A549 (cell line): ENCODE measurements around the gene CLECL1. TPM values are rescaled to one million over a fixed set of nuclear protein-coding genes. Genes with fewer than 3 reads are reported as not detected.

ENCODE experiments used
- ATAC-seq, 2 experiments: fragments of 200-7000 bp in 1 of 2; fragments of >200 bp in 1 of 2; cut with Nextera tagmentation in 1 of 2; cut with Tn5 transposase in 1 of 2; 3 replicates each; pipeline versions ENCODE4 v1.8.0 to v1.9.1; 2018 to 2020; ENCODE audit warnings: mild to moderate bottlenecking in 1 of 2, moderate library complexity in 1 of 2
- CTCF ChIA-PET: fragments of 300-600 bp; sonication (Branson Sonifier 250); formaldehyde crosslinking; extraction: SDS; loops from one replicate; lab custom pipeline; 2021; ENCODE audit warnings: antibody characterized with exemption, inconsistent platforms; lab: Yijun Ruan, JAX
- POLR2A ChIA-PET: fragments of 350-600 bp; formaldehyde crosslinking; extraction: SDS; loops from one replicate; lab custom pipeline; 2021; ENCODE audit warnings: antibody characterized with exemption, inconsistent platforms; lab: Yijun Ruan, JAX
- DNase-seq, 2 experiments: peaks; one replicate each; pipeline versions ENCODE4 v3.0.0 to v3.0.0-alpha.2; 2011 to 2016; ENCODE audit warnings: low read depth in 1 of 2, low spot score in 1 of 2
- FAIRE-seq: peaks from 2 replicates; lab custom pipeline; 2011; peaks lifted over from hg19 to GRCh38; lab: Jason Lieb, UNC
- H3K27ac ChIP-seq, 2 experiments: fragments of >200 bp; sonication (Bioruptor Twin); formaldehyde crosslinking; 3 replicates each; pipeline ENCODE4 v1.5.1; 2016 to 2017
- H3K4me1 ChIP-seq: fragments of >200 bp; sonication (Bioruptor Twin); formaldehyde crosslinking; 3 replicates; pipeline ENCODE4 v1.6.1; 2016
- H3K4me2 ChIP-seq: fragments of >200 bp; sonication (Bioruptor Twin); formaldehyde crosslinking; 3 replicates; pipeline ENCODE4 v1.6.1; 2016
- H3K4me3 ChIP-seq: fragments of >200 bp; sonication (Bioruptor Twin); formaldehyde crosslinking; 3 replicates; pipeline ENCODE4 v1.5.1; 2016
- H3K9me3 ChIP-seq: fragments of >200 bp; sonication (Bioruptor Twin); formaldehyde crosslinking; 3 replicates; pipeline ENCODE4 v1.6.1; 2016
- CBX8 ChIP-seq: fragments of 200-600 bp; sonication (generic); IDR thresholded peaks from 2 replicates; pipeline ENCODE4 v1.6.1; 2016
- CEBPB ChIP-seq, 2 experiments: fragments of >200 bp in 1 of 2; sonication (Bioruptor Twin) in 1 of 2; formaldehyde crosslinking in 1 of 2; IDR thresholded peaks; 2 replicates each; pipeline ENCODE4 v1.6.1; 2012 to 2016
- EHMT2 ChIP-seq: fragments of 200-600 bp; sonication (generic); IDR thresholded peaks from 2 replicates; pipeline ENCODE4 v1.6.1; 2016; ENCODE audit warnings: antibody characterized with exemption, low read depth, mild to moderate bottlenecking, moderate library complexity
- EP300 ChIP-seq, 2 experiments: fragments of >200 bp; sonication (Bioruptor Twin); formaldehyde crosslinking; IDR thresholded peaks; 2 replicates in 1 of 2; 3 replicates in 1 of 2; pipeline ENCODE4 v1.6.1; 2016 to 2017
- ESRRA ChIP-seq: fragments of 150-350 bp; IDR thresholded peaks from 2 replicates; pipeline ENCODE4 v1.6.1; 2014; ENCODE audit warnings: mild to moderate bottlenecking, low read length, borderline replicate concordance
- GATA3 ChIP-seq: IDR thresholded peaks from 2 replicates; pipeline ENCODE4 v1.6.1; 2012; ENCODE audit warnings: borderline replicate concordance
- HDAC2 ChIP-seq: fragments of 200-600 bp; sonication (generic); IDR thresholded peaks from 2 replicates; pipeline ENCODE4 v1.6.1; 2016
- HOXB13 ChIP-seq: fragments of 250-450 bp; sonication (Bioruptor Pico); IDR thresholded peaks from 2 replicates; pipeline ENCODE4 v1.5.0; 2020; ENCODE audit warnings: low read depth, mild to moderate bottlenecking, moderate library complexity
- HOXB5 ChIP-seq: fragments of 250-450 bp; sonication (Bioruptor Pico); IDR thresholded peaks from 2 replicates; pipeline ENCODE4 v1.5.0; 2020; ENCODE audit warnings: mild to moderate bottlenecking, moderate library complexity
- JUNB ChIP-seq: fragments of >200 bp; sonication (Bioruptor Twin); formaldehyde crosslinking; IDR thresholded peaks from 2 replicates; pipeline ENCODE4 v1.6.1; 2016
- PHF8 ChIP-seq: fragments of 200-600 bp; sonication (generic); IDR thresholded peaks from 2 replicates; pipeline ENCODE4 v1.6.1; 2016; ENCODE audit warnings: low read depth, mild to moderate bottlenecking, antibody characterized with exemption, moderate library complexity, borderline replicate concordance
- RNF2 ChIP-seq: fragments of 200-600 bp; sonication (generic); IDR thresholded peaks from 2 replicates; pipeline ENCODE4 v1.6.1; 2016; ENCODE audit warnings: low read depth, mild to moderate bottlenecking, antibody characterized with exemption, moderate library complexity, borderline replicate concordance
- SREBF2 ChIP-seq: fragments of 450-650 bp; IDR thresholded peaks from 2 replicates; pipeline ENCODE4 v1.6.1; 2014; ENCODE audit warnings: mild to moderate bottlenecking, moderate library complexity
- TFCP2L1 ChIP-seq: fragments of 250-450 bp; sonication (Bioruptor Pico); IDR thresholded peaks from 2 replicates; pipeline ENCODE4 v1.5.0; 2021; ENCODE audit warnings: mild to moderate bottlenecking
- ZC3H11A ChIP-seq: fragments of 450-650 bp; IDR thresholded peaks from 2 replicates; pipeline ENCODE4 v1.6.1; 2014; ENCODE audit warnings: antibody characterized with exemption, mild to moderate bottlenecking
- ZFP36 ChIP-seq: fragments of 450-650 bp; IDR thresholded peaks from 2 replicates; pipeline ENCODE4 v1.6.1; 2014; ENCODE audit warnings: borderline replicate concordance; ENCODE audit not compliant: partially characterized antibody
- WGBS: methylation state at CpG from one replicate; pipeline ENCODE4 v1.1.6; 2017; ENCODE audit errors: missing lambda C conversion rate; 5-methylcytosine and 5-hydroxymethylcytosine counted together
- polyA minus RNA-seq: library from RNA; depleted of rRNA, polyadenylated mRNA; stranded (reverse); fragments of >200 nt; gene quantifications from 2 replicates; pipeline ENCODE4 v1.2.3, GENCODE V29; 2011; rRNA and poly(A)+ RNA removed
- polyA plus RNA-seq, 4 experiments: library from polyadenylated mRNA; depleted of rRNA in 3 of 4; stranded (reverse); fragments of >200 nt; fragmentation: RNase III in 1 of 4; extraction: RNeasy Plus Mini Kit Qiagen cat#74134 plus additional on column Dnase treatment in 1 of 4; gene quantifications; 2 replicates in 3 of 4; 3 replicates in 1 of 4; pipeline ENCODE4 v1.2.3, GENCODE V29; 2011 to 2017
- TF ChIP-seq, protein P1 (sequence below): IDR thresholded peaks from 2 replicates; pipeline ENCODE4 v1.6.1; 2012
- TF ChIP-seq, protein P2 (sequence below): fragments of 250-450 bp; sonication (Bioruptor Pico); IDR thresholded peaks from 2 replicates; pipeline ENCODE4 v1.5.0; 2020; ENCODE audit warnings: low read depth, mild to moderate bottlenecking, moderate library complexity
- TF ChIP-seq, protein P3 (sequence below): fragments of >200 bp; sonication (Bioruptor Twin); formaldehyde crosslinking; IDR thresholded peaks from 3 replicates; pipeline ENCODE4 v1.5.1; 2016
- TF ChIP-seq, protein P4 (sequence below): fragments of 250-450 bp; sonication (Bioruptor Pico); IDR thresholded peaks from 2 replicates; pipeline ENCODE4 v1.5.0; 2021; ENCODE audit warnings: mild to moderate bottlenecking, moderate library complexity, borderline replicate concordance

The CLECL1 gene
- polyA plus RNA-seq (2011; rRNA removed) (not detected in 2 replicates), polyA plus RNA-seq (2017; fragmentation: RNase III; extraction: RNeasy Plus Mini Kit Qiagen cat#74134 plus additional on column Dnase treatment) (not detected in 3 replicates), polyA minus RNA-seq (not detected in 2 replicates)
- polyA plus RNA-seq (2012; cell fraction: cytosol; rRNA removed), result not detected in 2 replicates
- not detected in 2 replicates for polyA plus RNA-seq (2012; cell fraction: nucleus; rRNA removed)

DNA sequence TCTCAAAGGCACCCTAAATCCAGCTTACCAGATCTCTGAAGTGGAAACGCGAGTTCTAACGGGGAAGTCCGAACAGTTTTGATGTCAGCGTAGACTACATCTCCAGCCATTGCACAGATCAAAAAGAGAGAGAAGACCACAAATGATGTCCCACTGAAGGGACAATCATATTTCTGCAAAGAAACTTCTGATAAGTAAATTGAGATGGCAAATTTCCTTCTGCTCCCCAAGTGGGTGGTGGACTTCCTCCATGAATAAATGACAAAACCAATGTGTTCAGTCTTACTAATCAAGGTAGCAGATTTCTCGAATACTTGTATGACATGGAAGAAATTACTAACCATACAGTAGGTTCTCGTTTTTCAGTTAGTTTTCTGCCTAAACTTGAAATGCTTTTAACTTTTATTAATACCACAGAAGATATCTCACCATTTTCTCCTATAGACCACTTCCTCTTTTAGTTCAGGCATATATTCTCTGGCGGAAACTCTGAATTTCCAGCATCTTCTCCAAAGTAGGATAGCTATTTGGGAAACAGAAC, at the start of gene CLECL1:
Gene CLECL1, minus strand, starts transcription at position 177 of the 541 bp plus-strand sequence.
- H3K4me1 ChIP-seq, result no peaks in the 10 kb centered on the region
- H3K9me3 ChIP-seq, result no peaks in the 10 kb centered on the region
- no peak within 1 kb of the TSS for H3K4me3 ChIP-seq
- no peak for ATAC-seq
- H3K4me2 ChIP-seq, result no peak within 1 kb of the TSS
- 70% methylated on average over 8 of the region's 8 CpGs for WGBS
- H3K27ac ChIP-seq, result no peak within 1 kb of the TSS
- DNase-seq, result no peak
- TF ChIP-seq RNF2, result no peak
- no peak for TF ChIP-seq JUNB
- no peak for TF ChIP-seq ZFP36
- TF ChIP-seq, protein P1, sequence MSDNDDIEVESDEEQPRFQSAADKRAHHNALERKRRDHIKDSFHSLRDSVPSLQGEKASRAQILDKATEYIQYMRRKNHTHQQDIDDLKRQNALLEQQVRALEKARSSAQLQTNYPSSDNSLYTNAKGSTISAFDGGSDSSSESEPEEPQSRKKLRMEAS, result no peak
- TF ChIP-seq EP300 (IDR thresholded peaks at IDR 0.05), result no peak
- TF ChIP-seq EHMT2, result no peak
- TF ChIP-seq ZC3H11A, result no peak
- no peak for TF ChIP-seq GATA3
- TF ChIP-seq PHF8, result no peak
- TF ChIP-seq, protein P2, sequence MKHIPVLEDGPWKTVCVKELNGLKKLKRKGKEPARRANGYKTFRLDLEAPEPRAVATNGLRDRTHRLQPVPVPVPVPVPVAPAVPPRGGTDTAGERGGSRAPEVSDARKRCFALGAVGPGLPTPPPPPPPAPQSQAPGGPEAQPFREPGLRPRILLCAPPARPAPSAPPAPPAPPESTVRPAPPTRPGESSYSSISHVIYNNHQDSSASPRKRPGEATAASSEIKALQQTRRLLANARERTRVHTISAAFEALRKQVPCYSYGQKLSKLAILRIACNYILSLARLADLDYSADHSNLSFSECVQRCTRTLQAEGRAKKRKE, result no peak
- TF ChIP-seq, protein P3, sequence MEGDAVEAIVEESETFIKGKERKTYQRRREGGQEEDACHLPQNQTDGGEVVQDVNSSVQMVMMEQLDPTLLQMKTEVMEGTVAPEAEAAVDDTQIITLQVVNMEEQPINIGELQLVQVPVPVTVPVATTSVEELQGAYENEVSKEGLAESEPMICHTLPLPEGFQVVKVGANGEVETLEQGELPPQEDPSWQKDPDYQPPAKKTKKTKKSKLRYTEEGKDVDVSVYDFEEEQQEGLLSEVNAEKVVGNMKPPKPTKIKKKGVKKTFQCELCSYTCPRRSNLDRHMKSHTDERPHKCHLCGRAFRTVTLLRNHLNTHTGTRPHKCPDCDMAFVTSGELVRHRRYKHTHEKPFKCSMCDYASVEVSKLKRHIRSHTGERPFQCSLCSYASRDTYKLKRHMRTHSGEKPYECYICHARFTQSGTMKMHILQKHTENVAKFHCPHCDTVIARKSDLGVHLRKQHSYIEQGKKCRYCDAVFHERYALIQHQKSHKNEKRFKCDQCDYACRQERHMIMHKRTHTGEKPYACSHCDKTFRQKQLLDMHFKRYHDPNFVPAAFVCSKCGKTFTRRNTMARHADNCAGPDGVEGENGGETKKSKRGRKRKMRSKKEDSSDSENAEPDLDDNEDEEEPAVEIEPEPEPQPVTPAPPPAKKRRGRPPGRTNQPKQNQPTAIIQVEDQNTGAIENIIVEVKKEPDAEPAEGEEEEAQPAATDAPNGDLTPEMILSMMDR, result no peak
- TF ChIP-seq ESRRA, result no peak
- no peak for TF ChIP-seq CEBPB (IDR thresholded peaks at IDR 0.05)
- ChIA-PET POLR2A (no interaction called here), CTCF (interaction anchor here (0.8 to 1.2 kb wide), 2 partner anchors 16 to 18 kb away, joined by 3 read pairs; no protein-coding TSS in a partner anchor)
- no peak for FAIRE-seq

DNA sequence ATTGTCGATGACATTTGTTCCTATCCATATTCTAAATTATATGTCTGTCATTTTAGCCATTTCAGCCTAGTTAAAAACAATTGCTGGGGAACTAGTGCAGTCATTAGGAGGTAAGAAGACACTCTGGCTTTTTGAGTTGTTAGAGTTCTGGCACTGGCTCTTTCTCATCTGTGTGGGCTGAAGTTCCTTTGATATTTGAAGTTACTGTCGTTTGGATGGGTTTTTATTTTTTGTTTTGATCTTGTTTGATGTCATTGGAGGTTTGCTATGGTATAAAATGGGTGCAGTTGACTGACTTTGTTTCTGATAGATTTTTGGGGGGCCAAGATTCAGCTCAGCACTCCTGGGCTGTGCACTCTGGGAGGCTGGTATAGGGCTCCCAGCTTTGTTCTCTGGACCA, 48.5 kb upstream of the CLECL1 start:
- H3K4me3 ChIP-seq, result no peak overlapping the region
- DNase-seq (no peak), ATAC-seq (no peak), FAIRE-seq (no peak)
- H3K4me2 ChIP-seq, result no peak overlapping the region
- 50% methylated on average over 2 of the region's 2 CpGs for WGBS
- H3K9me3 ChIP-seq, result no peaks in the 10 kb centered on the region
- H3K27ac ChIP-seq, result no peak overlapping the region
- POLR2A ChIA-PET, result no interaction called here
- CTCF ChIA-PET, result no interaction called here
- no peak for TF ChIP-seq CBX8
- TF ChIP-seq SREBF2, result no peak
- no peaks in the 10 kb centered on the region for H3K4me1 ChIP-seq

DNA sequence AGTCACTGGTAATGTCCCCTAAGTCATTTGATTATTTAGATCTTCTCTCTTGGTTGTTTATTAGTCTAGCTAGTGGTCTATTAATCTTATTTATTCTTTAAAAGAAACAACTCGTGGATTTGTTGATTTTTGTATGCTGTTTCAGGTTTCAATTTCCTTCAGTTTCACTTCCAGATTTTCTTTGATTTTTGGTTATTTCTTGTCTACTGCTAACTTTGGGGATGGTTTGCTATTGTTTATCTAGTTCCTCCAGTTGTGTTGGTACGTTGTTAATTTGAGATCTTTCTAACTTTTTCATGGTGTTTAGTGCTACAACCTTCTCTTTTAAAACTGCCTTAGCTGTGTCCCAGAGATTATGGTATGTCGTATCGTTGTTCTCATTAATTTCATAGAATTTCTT, 46.3 kb upstream of the CLECL1 start:
- DNase-seq (no peak), ATAC-seq (no peak), FAIRE-seq (no peak)
- ChIA-PET POLR2A (no interaction called here), CTCF (no interaction called here)
- Histone ChIP-seq H3K4me2 (no peak overlapping the region), H3K4me1 (no peaks in the 10 kb centered on the region), H3K9me3 (no peaks in the 10 kb centered on the region), H3K27ac (no peak overlapping the region), H3K4me3 (no peak overlapping the region)
- 44% methylated on average over 4 of the region's 4 CpGs for WGBS
- TF ChIP-seq HOXB5 (CRISPR knock-in tag), result no peak
- TF ChIP-seq, protein P4, sequence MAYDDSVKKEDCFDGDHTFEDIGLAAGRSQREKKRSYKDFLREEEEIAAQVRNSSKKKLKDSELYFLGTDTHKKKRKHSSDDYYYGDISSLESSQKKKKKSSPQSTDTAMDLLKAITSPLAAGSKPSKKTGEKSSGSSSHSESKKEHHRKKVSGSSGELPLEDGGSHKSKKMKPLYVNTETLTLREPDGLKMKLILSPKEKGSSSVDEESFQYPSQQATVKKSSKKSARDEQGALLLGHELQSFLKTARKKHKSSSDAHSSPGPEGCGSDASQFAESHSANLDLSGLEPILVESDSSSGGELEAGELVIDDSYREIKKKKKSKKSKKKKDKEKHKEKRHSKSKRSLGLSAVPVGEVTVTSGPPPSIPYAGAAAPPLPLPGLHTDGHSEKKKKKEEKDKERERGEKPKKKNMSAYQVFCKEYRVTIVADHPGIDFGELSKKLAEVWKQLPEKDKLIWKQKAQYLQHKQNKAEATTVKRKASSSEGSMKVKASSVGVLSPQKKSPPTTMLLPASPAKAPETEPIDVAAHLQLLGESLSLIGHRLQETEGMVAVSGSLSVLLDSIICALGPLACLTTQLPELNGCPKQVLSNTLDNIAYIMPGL (CRISPR knock-in tag), result no peak
- no peak for TF ChIP-seq HDAC2
- TF ChIP-seq TFCP2L1 (CRISPR knock-in tag), result no peak
- TF ChIP-seq HOXB13 (CRISPR knock-in tag), result no peak
